SK-N-SH (cell line): Measurements from ENCODE around the gene TAC3.

Source experiments
- CTCF ChIP-seq: fragments of 200-600 bp; sonication (generic); IDR thresholded peaks from 2 replicates; pipeline ENCODE4 v1.6.1; 2017; ENCODE audit warnings: antibody characterized with exemption, mild to moderate bottlenecking, moderate library complexity
- EP300 ChIP-seq, 2 experiments: IDR thresholded peaks; 2 replicates each; pipeline versions ENCODE4 v1.4.0 to v1.6.1; 2012; ENCODE audit warnings: borderline replicate concordance in 1 of 2, low read depth in 1 of 2, low read length in 1 of 2
- FOXJ3 ChIP-seq: sonication (generic); formaldehyde crosslinking; IDR thresholded peaks from 2 replicates; pipeline ENCODE4 v1.5.1; 2020; ENCODE audit warnings: mild to moderate bottlenecking, missing genetic modification reagents
- JUND ChIP-seq: IDR thresholded peaks from 2 replicates; pipeline ENCODE4 v1.4.0; 2012
- MXI1 ChIP-seq: IDR thresholded peaks from 2 replicates; pipeline ENCODE4 v1.6.1; 2012; ENCODE audit warnings: mild to moderate bottlenecking, low read depth, low read length, improper control_type of control experiment
- NFIC ChIP-seq: IDR thresholded peaks from 2 replicates; pipeline ENCODE4 v1.4.0; 2012; ENCODE audit warnings: borderline replicate concordance
- POLR2AphosphoS5 ChIP-seq: IDR thresholded peaks from 2 replicates; pipeline ENCODE4 v1.6.1; 2012; ENCODE audit warnings: low read depth, low read length
- RAD21 ChIP-seq: IDR thresholded peaks from 2 replicates; pipeline ENCODE4 v1.6.1; 2012; ENCODE audit warnings: mild to moderate bottlenecking, low read length
- REST ChIP-seq: IDR thresholded peaks from 2 replicates; pipeline ENCODE4 v1.6.1; 2012; ENCODE audit warnings: mild to moderate bottlenecking, low read depth, low read length, moderate library complexity
- SIN3A ChIP-seq: IDR thresholded peaks from 2 replicates; pipeline ENCODE4 v1.6.1; 2012; ENCODE audit warnings: low read depth, mild to moderate bottlenecking, low read length, moderate library complexity, borderline replicate concordance
- TAF1 ChIP-seq: IDR thresholded peaks from 2 replicates; pipeline ENCODE4 v1.6.1; 2012; ENCODE audit warnings: low read depth, mild to moderate bottlenecking, low read length, moderate library complexity, borderline replicate concordance
- USF2 ChIP-seq: fragments of 150-350 bp; IDR thresholded peaks from 2 replicates; pipeline ENCODE4 v1.6.1; 2017; ENCODE audit warnings: antibody characterized with exemption, low read length, low read depth, borderline replicate concordance
- TF ChIP-seq, protein P1 (sequence below): IDR thresholded peaks from 2 replicates; pipeline ENCODE4 v1.4.0; 2012; ENCODE audit warnings: low read depth

GRCh38 chr12:57063991-57064685 lies 47.8 kb upstream of the TAC3 start:
- no peak for TF ChIP-seq CTCF
- TF ChIP-seq MXI1, result no peak
- no peak for TF ChIP-seq FOXJ3 (CRISPR knock-in tag)
- no peak for TF ChIP-seq TAF1
- no peak for TF ChIP-seq RAD21
- no peak for TF ChIP-seq REST
- no peak for TF ChIP-seq POLR2AphosphoS5
- no peak for TF ChIP-seq EP300 (IDR thresholded peaks at IDR 0.05; ENCODE audit: borderline replicate concordance in 1 of 2, low read depth in 1 of 2, low read length in 1 of 2)
- no peak for TF ChIP-seq JUND
- no peak for TF ChIP-seq SIN3A
- TF ChIP-seq, protein P1, sequence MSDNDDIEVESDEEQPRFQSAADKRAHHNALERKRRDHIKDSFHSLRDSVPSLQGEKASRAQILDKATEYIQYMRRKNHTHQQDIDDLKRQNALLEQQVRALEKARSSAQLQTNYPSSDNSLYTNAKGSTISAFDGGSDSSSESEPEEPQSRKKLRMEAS, result no peak
- no peak for TF ChIP-seq USF2
- no peak for TF ChIP-seq NFIC
